Activated CD8-positive, alpha-beta T cell treated with anti-CD3 and anti-CD28 coated beads for 36 hours (primary cell): ENCODE measurements around the gene ZNF519. TPM values are rescaled to one million over a fixed set of nuclear protein-coding genes. Genes with fewer than 3 reads are reported as not detected.
A peak's percentile ranks its signal among the peaks of the same experiment; 100 is the strongest.

Source experiments
- ATAC-seq: fragments of 200-7000 bp; cut with Tn5 transposase; one replicate; pipeline ENCODE4 v1.10.0; 2021; ENCODE audit warnings: mild to moderate bottlenecking, moderate library complexity
- CTCF ChIA-PET: fragments of 350-600 bp; sonication (Branson Sonifier 250); formaldehyde crosslinking; loops from one replicate; lab custom pipeline; 2021; ENCODE audit warnings: antibody characterized with exemption; lab: Charles Lee
- POLR2A ChIA-PET: fragments of 350-600 bp; sonication (Branson Sonifier 250); formaldehyde crosslinking; loops from one replicate; lab custom pipeline; 2021; ENCODE audit warnings: antibody characterized with exemption; lab: Charles Lee
- DNase-seq: peaks from one replicate; pipeline ENCODE4 v3.0.0-alpha.2; 2020
- H3K27ac Mint-ChIP-seq: one replicate; pipeline ENCODE4 v1.8.0; 2021; ENCODE audit warnings: mild to moderate bottlenecking, mixed read lengths
- H3K27me3 Mint-ChIP-seq: one replicate; pipeline ENCODE4 v1.8.0; 2021; ENCODE audit warnings: mixed read lengths
- H3K36me3 Mint-ChIP-seq: one replicate; pipeline ENCODE4 v1.8.0; 2021; ENCODE audit warnings: low read depth, mixed read lengths
- H3K4me1 Mint-ChIP-seq: one replicate; pipeline ENCODE4 v1.8.0; 2021; ENCODE audit warnings: low read depth, mixed read lengths
- H3K4me3 Mint-ChIP-seq: one replicate; pipeline ENCODE4 v1.8.0; 2021; ENCODE audit warnings: mild to moderate bottlenecking, moderate library complexity, mixed read lengths
- H3K9me3 Mint-ChIP-seq: one replicate; pipeline ENCODE4 v1.8.0; 2021; ENCODE audit warnings: mixed read lengths
- CTCF ChIP-seq: fragments of 200-600 bp; IDR thresholded peaks from one replicate; pipeline ENCODE4 v1.8.0; 2022; ENCODE audit warnings: antibody characterized with exemption, mild to moderate bottlenecking
- intact Hi-C: fragments of 100-400 bp; cut with micrococcal nuclease; formaldehyde crosslinking; loops from one replicate; pipeline ENCODE4 v1.10.0; 2022
- total RNA-seq, 2 experiments: library from RNA; stranded (reverse); gene quantifications; one replicate each; pipeline ENCODE4 v1.2.3, GENCODE V29; 2021

ZNF519 gene
- total RNA-seq, 2 experiments from 2014 or later, result 14.9 to 17.7 TPM

- intact Hi-C loops, result loop anchor here (5.0 kb wide), 1 partner anchor 264 kb away; the partner anchor contains the start of gene MC5R
- DNase-seq (peak; percentile 13), ATAC-seq (peak; percentile 60)
- H3K4me3 Mint-ChIP-seq, result no peak overlapping the region
- H3K9me3 Mint-ChIP-seq, result no peaks in the 10 kb centered on the region
- no peaks in the 10 kb centered on the region for H3K4me1 Mint-ChIP-seq
- H3K36me3 Mint-ChIP-seq, result no peaks in the 10 kb centered on the region
- TF ChIP-seq CTCF, result peak; percentile 78
- peaks cover 4% of the 10 kb centered on the region for H3K27me3 Mint-ChIP-seq
- CTCF ChIA-PET, result interaction anchor here (0.8 to 3.5 kb wide), 26 partner anchors 8 to 309 kb away, joined by 3 to 40 read pairs (median 6); partner anchors contain the start of genes MC2R and MC5R
- H3K27ac Mint-ChIP-seq, result no peak overlapping the region
- POLR2A ChIA-PET, result interaction anchor here (0.7 kb wide), 1 partner anchor 32 kb away, joined by 3 read pairs; no protein-coding TSS in a partner anchor
Observed at GRCh38 chr18:14086458-14087231, 45.6 kb downstream of the ZNF519 start.

GRCh38 chr18:14085770-14086457 lies 46.3 kb downstream of the ZNF519 start:
- Mint-ChIP-seq H3K4me3 (no peak overlapping the region), H3K27ac (no peak overlapping the region), H3K27me3 (peaks cover 4% of the 10 kb centered on the region), H3K36me3 (no peaks in the 10 kb centered on the region), H3K4me1 (no peaks in the 10 kb centered on the region), H3K9me3 (no peaks in the 10 kb centered on the region)
- TF ChIP-seq CTCF, result no peak
- ChIA-PET CTCF (interaction anchor here (0.7 to 3.5 kb wide), 15 partner anchors 10 to 283 kb away, joined by 3 to 40 read pairs (median 10); partner anchors contain the start of genes MC2R and MC5R), POLR2A (no interaction called here)
- ATAC-seq (no peak), DNase-seq (no peak)
- intact Hi-C loops, result loop anchor here (5.0 kb wide), 1 partner anchor 264 kb away; the partner anchor contains the start of gene MC5R

GRCh38 chr18:14075196-14075595 lies 57.0 kb downstream of the ZNF519 start:
- Mint-ChIP-seq H3K27me3 (no peaks in the 10 kb centered on the region), H3K27ac (no peak overlapping the region), H3K9me3 (no peaks in the 10 kb centered on the region), H3K36me3 (peaks cover 3% of the 10 kb centered on the region), H3K4me3 (no peak overlapping the region), H3K4me1 (no peaks in the 10 kb centered on the region)
- intact Hi-C loops, result no loop called here
- ChIA-PET CTCF (interaction anchor here (4.3 kb wide), 1 partner anchor 12 kb away, joined by 23 read pairs; no protein-coding TSS in a partner anchor), POLR2A (no interaction called here)
- DNase-seq, result no peak
- ATAC-seq, result no peak
- no peak for TF ChIP-seq CTCF

GRCh38 chr18:14074187-14074586 lies 58.0 kb downstream of the ZNF519 start:
- peaks cover 3% of the 10 kb centered on the region for H3K36me3 Mint-ChIP-seq
- intact Hi-C loops, result no loop called here
- POLR2A ChIA-PET, result no interaction called here
- no peak overlapping the region for H3K4me3 Mint-ChIP-seq
- H3K9me3 Mint-ChIP-seq, result no peaks in the 10 kb centered on the region
- CTCF ChIA-PET, result interaction anchor here (0.8 to 4.3 kb wide), 5 partner anchors 9 to 261 kb away, joined by 3 to 23 read pairs (median 4); no protein-coding TSS in a partner anchor
- no peak overlapping the region for H3K27ac Mint-ChIP-seq
- no peaks in the 10 kb centered on the region for H3K4me1 Mint-ChIP-seq
- H3K27me3 Mint-ChIP-seq, result no peaks in the 10 kb centered on the region
- DNase-seq, result peak; percentile 15
- no peak for TF ChIP-seq CTCF
- peak; percentile 37 for ATAC-seq
